GM10266 (cell line): Measurements from ENCODE around the gene NKX6-2.

Experiments used
- DNase-seq: peaks from one replicate; pipeline ENCODE4 v3.0.0; 2012; ENCODE audit errors: extremely low spot score
- TF ChIP-seq, protein P1 (sequence below): IDR thresholded peaks from 2 replicates; pipeline ENCODE4 v1.5.1; 2012; ENCODE audit warnings: mild to moderate bottlenecking, low read depth; ENCODE audit not compliant: control insufficient read depth, insufficient read depth; ENCODE audit errors: missing control alignments

NKX6-2 gene

GRCh38 chr10:132816718-132817117, 30.8 kb upstream of the NKX6-2 start:
- TF ChIP-seq, protein P1, sequence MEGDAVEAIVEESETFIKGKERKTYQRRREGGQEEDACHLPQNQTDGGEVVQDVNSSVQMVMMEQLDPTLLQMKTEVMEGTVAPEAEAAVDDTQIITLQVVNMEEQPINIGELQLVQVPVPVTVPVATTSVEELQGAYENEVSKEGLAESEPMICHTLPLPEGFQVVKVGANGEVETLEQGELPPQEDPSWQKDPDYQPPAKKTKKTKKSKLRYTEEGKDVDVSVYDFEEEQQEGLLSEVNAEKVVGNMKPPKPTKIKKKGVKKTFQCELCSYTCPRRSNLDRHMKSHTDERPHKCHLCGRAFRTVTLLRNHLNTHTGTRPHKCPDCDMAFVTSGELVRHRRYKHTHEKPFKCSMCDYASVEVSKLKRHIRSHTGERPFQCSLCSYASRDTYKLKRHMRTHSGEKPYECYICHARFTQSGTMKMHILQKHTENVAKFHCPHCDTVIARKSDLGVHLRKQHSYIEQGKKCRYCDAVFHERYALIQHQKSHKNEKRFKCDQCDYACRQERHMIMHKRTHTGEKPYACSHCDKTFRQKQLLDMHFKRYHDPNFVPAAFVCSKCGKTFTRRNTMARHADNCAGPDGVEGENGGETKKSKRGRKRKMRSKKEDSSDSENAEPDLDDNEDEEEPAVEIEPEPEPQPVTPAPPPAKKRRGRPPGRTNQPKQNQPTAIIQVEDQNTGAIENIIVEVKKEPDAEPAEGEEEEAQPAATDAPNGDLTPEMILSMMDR, result no peak
- no peak for DNase-seq

DNA sequence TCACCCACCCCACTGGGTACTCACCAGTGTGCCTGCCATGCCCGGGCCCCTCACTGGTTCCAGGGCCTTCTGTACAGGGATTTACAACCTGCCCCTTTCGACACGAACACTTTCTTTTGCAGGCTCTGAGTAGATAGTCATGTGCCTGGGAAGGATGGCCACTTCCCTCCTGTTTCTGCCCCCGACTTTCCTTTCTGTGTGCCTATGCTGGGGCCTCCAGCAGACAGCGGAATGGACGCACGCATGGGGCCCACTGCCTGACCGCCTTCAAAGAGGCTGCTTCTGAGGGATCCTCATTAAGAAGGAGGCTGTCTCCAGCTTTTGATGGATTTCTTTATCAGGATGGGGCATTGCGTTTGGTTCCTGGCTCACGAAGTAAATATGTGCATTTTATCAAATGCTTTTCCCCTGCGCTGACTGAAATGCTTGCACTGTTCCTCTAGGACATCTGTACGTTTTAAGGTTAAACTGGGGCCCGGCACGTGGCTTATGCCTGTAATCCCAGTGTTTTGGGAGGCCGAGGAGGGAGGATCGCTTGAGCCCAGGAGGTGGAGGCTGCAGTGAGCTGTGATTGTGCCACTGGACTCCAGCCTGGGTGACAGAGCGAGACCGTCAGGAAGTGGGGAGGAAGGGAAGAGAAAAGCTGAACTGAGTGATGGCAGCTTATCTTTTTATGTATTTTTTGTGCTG, 29.4 kb upstream of the NKX6-2 start:
- TF ChIP-seq, protein P1, result no peak
- no peak for DNase-seq

GRCh38 chr10:132814469-132814856, 28.5 kb upstream of the NKX6-2 start:
- no peak for DNase-seq
- TF ChIP-seq, protein P1, result no peak

GRCh38 chr10:132813560-132814468, 27.9 kb upstream of the NKX6-2 start:
- TF ChIP-seq, protein P1, result no peak
- DNase-seq, result no peak

GRCh38 chr10:132813001-132813401, 27.1 kb upstream of the NKX6-2 start:
- DNase-seq, result no peak
- TF ChIP-seq, protein P1, result no peak

- DNase-seq, result no peak
- TF ChIP-seq, protein P1, result no peak
These were observed 26.6 kb upstream of the NKX6-2 start for GRCh38 chr10:132812520-132812919.
